Esophagus mucosa (tissue), 1 donor: ENCODE data around the gene PCSK2. TPM values are rescaled to one million over a fixed set of nuclear protein-coding genes. Genes with fewer than 3 reads are reported as not detected.
"Not testable (repeated sequence)": the region's sequence is repeated elsewhere in the genome, so short reads cannot be mapped to it uniquely, and the experiment has no call there.

ENCODE experiments used
- ATAC-seq: fragments of 200-7000 bp; cut with Tn5 transposase; one replicate; pipeline ENCODE4 v1.9.1; 2020
- total RNA-seq: library from RNA; stranded (reverse); gene quantifications from one replicate; pipeline ENCODE4 v1.2.4, GENCODE V29; 2023
- donor health status: DM: yes; HTN: yes; CAD: no.

PCSK2 gene
- total RNA-seq = 0.12 TPM

DNA sequence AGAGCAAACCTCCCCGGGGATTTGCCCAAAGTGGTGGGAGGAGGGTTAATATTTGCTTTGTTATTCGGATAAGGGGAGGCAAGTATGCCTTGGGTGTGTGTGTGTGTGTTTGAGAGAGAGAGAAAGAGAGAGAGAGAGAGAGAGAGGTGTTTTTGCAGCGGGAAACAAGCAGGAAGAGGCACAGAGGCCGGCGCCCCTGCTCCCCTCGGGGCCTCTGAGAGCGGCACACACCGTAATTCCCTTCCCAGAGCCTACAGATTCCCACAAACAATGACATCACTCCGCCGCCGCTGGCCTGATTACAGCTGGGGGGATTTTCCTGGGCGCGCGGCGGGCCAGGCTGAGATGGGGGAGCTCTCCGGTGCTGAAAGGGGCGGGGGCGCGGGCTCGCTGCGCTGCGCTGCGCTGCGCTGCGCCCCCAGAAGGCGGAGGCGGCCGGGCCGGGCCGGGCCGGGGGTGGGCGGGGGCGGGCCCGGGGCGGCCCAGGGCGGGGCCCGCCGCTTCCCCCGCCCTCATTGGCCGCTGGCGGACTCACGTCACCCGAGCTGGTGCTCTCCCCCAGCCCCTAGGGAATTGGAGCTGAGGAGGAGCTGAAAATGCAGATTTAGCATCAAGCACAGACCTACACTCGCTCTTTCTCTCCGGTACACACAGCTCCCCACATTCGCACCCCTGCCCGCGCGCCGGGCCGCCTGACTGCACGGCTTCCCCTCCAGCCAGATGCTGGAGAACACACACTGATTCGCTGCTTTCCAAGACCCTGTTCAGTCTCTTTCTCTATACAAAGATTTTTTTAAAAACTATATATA, at the start of gene PCSK2:
Gene PCSK2, plus strand, starts transcription at position 631 of the 809 bp plus-strand sequence. CDS start 266 bp downstream, outside the sequence.
- ATAC-seq = peak; percentile 57

- no peak for ATAC-seq
These were observed 49.5 kb upstream of the PCSK2 start for GRCh38 chr20:17177341-17177740.

GRCh38 chr20:17179840-17180239, 47.0 kb upstream of the PCSK2 start:
- no peak for ATAC-seq

GRCh38 chr20:17189976-17190695, 36.7 kb upstream of the PCSK2 start:
- no peak for ATAC-seq

GRCh38 chr20:17197041-17197440, 29.8 kb upstream of the PCSK2 start:
- no peak for ATAC-seq

- no peak for ATAC-seq
These were observed 24.8 kb upstream of the PCSK2 start for GRCh38 chr20:17202030-17202429.

GRCh38 chr20:17202673-17203072, 24.2 kb upstream of the PCSK2 start:
- no peak for ATAC-seq

GRCh38 chr20:17205084-17205813, 21.6 kb upstream of the PCSK2 start:
- no peak for ATAC-seq

- ATAC-seq = peak; percentile 58
These were observed 16.5 kb upstream of the PCSK2 start for GRCh38 chr20:17210387-17210786.

DNA sequence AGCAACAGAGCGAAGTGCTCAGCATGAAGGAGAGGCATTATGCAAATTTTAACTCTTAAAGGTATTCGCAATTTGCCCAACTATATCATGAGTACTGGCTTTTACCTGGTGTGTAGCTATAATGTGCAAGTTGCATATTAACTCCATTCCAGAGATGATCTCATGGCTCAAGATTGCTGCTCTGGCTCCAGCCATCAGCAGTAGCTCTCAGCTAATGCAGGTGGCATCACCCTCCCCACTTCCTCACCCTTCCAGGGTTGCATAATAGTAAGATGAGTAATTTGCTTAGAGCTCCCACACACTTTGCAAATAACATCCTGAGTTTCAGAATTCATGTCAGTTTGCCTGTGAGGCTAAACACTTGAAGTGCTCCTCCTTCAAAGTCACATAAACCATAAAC, 15.9 kb upstream of the PCSK2 start:
- ATAC-seq = peak; percentile 89

DNA sequence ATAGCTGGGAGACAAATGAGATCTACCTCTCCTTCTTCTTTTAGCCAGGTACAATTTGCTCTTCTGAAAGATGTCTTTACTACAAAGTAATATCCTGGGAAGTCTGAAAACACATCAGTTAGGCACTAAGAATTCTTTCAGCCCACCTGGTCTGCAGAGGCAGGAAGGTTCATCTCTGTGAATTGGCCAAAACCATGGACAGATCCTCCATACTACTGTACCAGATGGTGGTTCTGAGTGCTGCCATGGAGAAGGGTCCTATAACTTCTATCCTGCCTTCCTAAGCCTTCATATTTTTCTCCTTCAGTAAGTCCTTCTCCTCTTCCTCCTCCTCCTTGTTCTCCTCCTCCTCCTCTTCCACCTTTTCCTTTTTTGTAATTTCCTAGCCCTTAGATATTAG, 11.7 kb upstream of the PCSK2 start:
- ATAC-seq = no peak

- ATAC-seq = not testable (repeated sequence)
These were observed 7.0 kb upstream of the PCSK2 start for GRCh38 chr20:17219856-17220255.

GRCh38 chr20:17223553-17223952, 3.3 kb upstream of the PCSK2 start:
- ATAC-seq = no peak

GRCh38 chr20:17225851-17226409, 910 bp upstream of the PCSK2 start:
- no peak for ATAC-seq

DNA sequence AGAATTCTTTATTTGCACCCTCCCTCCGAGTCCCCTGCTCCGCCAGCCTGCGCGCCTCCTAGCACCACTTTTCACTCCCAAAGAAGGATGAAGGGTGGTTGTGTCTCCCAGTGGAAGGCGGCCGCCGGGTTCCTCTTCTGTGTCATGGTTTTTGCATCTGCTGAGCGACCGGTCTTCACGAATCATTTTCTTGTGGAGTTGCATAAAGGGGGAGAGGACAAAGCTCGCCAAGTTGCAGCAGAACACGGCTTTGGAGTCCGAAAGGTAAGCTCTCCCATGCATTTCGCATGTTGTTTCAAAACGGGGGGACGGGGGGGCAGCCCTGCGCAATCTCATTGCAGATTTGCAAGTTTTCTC, 357 bp downstream of the PCSK2 start:
- ATAC-seq = no peak

- no peak for ATAC-seq
These were observed 1.1 kb downstream of the PCSK2 start for GRCh38 chr20:17227669-17228623.

DNA sequence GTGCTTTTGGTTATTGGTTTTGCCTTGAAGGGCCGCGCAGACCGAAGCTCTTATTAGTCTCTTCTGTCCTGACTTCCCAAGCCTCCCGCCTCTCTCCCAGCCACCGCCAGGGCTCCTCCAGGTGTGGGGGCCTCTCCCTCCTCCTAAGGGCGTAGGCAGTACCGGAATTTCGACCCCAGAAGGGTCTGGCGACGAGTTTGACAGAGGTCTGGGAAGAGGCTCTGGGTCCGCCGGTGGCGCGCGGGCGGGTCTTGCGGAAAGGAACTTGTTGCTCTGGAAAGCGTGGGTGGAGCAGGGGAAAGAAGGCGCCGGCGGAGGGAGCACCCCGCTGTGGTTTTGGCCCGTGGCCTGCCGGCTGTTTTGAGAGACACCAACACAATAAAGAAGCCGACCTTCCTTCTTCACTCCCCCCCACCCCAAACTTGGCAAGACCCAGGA, 1.8 kb downstream of the PCSK2 start:
- ATAC-seq = no peak

- ATAC-seq = no peak
These were observed 2.4 kb downstream of the PCSK2 start for GRCh38 chr20:17229256-17229655.

GRCh38 chr20:17233626-17234025, 6.8 kb downstream of the PCSK2 start:
- ATAC-seq = no peak

- ATAC-seq = no peak
These were observed 9.9 kb downstream of the PCSK2 start for GRCh38 chr20:17236766-17237165.

- no peak for ATAC-seq
These were observed 21.4 kb downstream of the PCSK2 start for GRCh38 chr20:17248224-17248623.

DNA sequence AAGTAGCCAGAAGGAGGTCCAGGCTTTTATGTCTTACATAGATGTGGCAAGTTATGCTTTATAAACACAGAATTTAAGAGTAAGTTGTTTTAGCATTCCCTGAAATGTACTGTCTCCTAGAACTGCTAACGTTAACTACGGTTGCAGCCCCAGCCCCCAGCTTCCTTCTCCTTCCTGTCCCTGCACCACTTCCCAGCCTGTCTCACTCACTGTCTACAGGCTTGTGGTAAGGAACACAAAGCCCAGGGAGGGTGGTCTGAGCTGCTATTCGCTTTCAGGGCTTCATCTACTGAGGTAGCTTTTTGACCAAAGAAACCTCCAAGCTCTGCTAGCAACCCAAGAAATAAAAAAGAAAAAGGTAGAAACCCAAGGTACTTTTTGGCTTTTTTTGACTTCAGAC, 35.9 kb downstream of the PCSK2 start:
- ATAC-seq = no peak
